Transverse colon (tissue), 4 donors: Measurements from ENCODE around the gene SUZ12. TPM values are rescaled to one million over a fixed set of nuclear protein-coding genes. Genes with fewer than 3 reads are reported as not detected.

Experiments
- DNase-seq: peaks from one replicate; pipeline ENCODE4 v3.0.0-alpha.2; 2019
- H3K27ac ChIP-seq, 4 donors: fragments of 200-600 bp; sonication (generic); 2 replicates each; pipeline ENCODE4 v1.5.1; 2016 to 2018; ENCODE audit warnings: inconsistent platforms in 4 of 4
- H3K27me3 ChIP-seq: fragments of 200-600 bp; sonication (generic); 2 replicates; pipeline ENCODE4 v1.5.1; 2017; ENCODE audit warnings: inconsistent platforms
- H3K36me3 ChIP-seq, 4 donors: fragments of 200-600 bp; sonication (generic); 2 replicates each; pipeline ENCODE4 v1.5.1; 2017 to 2019; ENCODE audit warnings: inconsistent platforms in 4 of 4
- H3K4me1 ChIP-seq, 4 donors: fragments of 200-600 bp; sonication (generic); 2 replicates each; pipeline ENCODE4 v1.5.1; 2017 to 2020; ENCODE audit warnings: inconsistent platforms in 4 of 4
- H3K4me3 ChIP-seq, 4 donors: fragments of 200-600 bp; sonication (generic); 1 replicate in 1 of 4; 2 replicates in 3 of 4; pipeline versions ENCODE4 v1.5.1 to v1.6.1; 2017 to 2019; ENCODE audit warnings: inconsistent platforms in 4 of 4
- H3K9me3 ChIP-seq, 2 donors: fragments of 200-600 bp; sonication (generic); 2 replicates each; pipeline ENCODE4 v1.5.1; 2017 to 2019; ENCODE audit warnings: inconsistent platforms in 2 of 2
- CTCF ChIP-seq, 5 experiments: fragments of 200-600 bp in 3 of 5; fragments of 450-650 bp in 2 of 5; sonication (generic) in 3 of 5; IDR thresholded peaks; 1 replicate in 2 of 5; 2 replicates in 3 of 5; pipeline ENCODE4 v1.5.1; 2016 to 2017; ENCODE audit warnings: antibody characterized with exemption in 5 of 5, inconsistent platforms in 3 of 5, mild to moderate bottlenecking in 2 of 5, moderate library complexity in 1 of 5
- EP300 ChIP-seq: sonication (generic); formaldehyde crosslinking; IDR thresholded peaks from one replicate; pipeline ENCODE4 v1.6.1; 2017; ENCODE audit warnings: antibody characterized with exemption, low read depth
- POLR2A ChIP-seq: fragments of 450-650 bp; IDR thresholded peaks from one replicate; pipeline ENCODE4 v1.6.1; 2016; ENCODE audit warnings: antibody characterized with exemption, mild to moderate bottlenecking, moderate library complexity
- POLR2AphosphoS5 ChIP-seq, 3 donors: sonication (generic); formaldehyde crosslinking; IDR thresholded peaks; one replicate each; pipeline ENCODE4 v1.6.1; 2016; ENCODE audit warnings: antibody characterized with exemption in 3 of 3
- WGBS, 2 donors: methylation state at CpG; one replicate each; pipeline ENCODE4 v1.1.5; 2018; ENCODE audit warnings: low coverage in 1 of 2; 5-methylcytosine and 5-hydroxymethylcytosine counted together
- in situ Hi-C, 4 donors: fragments of 200-750 bp; cut with MboI; loops; one replicate each; pipeline versions ENCODE4 v1.15.0 to v1.15.1; 2017; ENCODE audit warnings: low sequenced_read_pairs in 3 of 4, low pct_ligation_motif_present in 1 of 4, low pct_unique_long_range_greater_than_20kb in 1 of 4
- intact Hi-C: fragments of 100-400 bp; cut with DNase I; formaldehyde crosslinking; loops from one replicate; pipeline ENCODE4 v1.15.1; 2023; ENCODE audit warnings: low total_unique reads
- total RNA-seq, 4 donors: library from RNA; depleted of rRNA; stranded (reverse); fragments of >200 nt; gene quantifications; one replicate each; pipeline ENCODE4 v1.1.0, GENCODE V29; 2016

Gene SUZ12
- total RNA-seq, 4 donors from 2014 or later = 9.2 to 19.4 (median 14.8) TPM

DNA sequence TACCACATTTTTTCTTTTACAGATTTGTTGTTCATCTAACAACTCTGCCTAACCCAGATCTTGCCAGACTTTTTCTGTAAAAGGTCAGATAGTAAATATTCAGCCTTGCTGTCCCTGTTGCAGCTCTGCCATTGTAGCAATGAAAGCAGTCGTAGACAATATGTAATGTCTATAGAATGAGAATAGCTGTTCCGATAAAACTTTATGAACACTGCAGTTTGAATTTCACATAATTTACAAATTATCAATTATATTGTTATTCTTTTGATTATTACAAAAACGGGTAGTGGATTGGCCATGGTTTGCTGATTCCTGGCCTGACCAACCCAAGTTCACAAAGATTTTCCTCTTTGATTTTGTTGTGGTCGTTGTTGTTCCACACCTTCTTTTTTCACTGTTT lies 73.3 kb downstream of the SUZ12 start:
- DNase-seq = no peak
- no peak for TF ChIP-seq POLR2A
- TF ChIP-seq EP300 = no peak
- no peak for TF ChIP-seq POLR2AphosphoS5 (IDR thresholded peaks at IDR 0.05)
- no peak for TF ChIP-seq CTCF (IDR thresholded peaks at IDR 0.05)
- in situ Hi-C loops (no loop called here), intact Hi-C loops (no loop called here)
- WGBS, 2 donors = 79 to 81% methylated on average over 4 of the region's 4 CpGs
- H3K4me3 ChIP-seq = no peak overlapping the region
- no peaks in the 10 kb centered on the region for H3K36me3 ChIP-seq
- no peaks in the 10 kb centered on the region for H3K27me3 ChIP-seq
- no peak overlapping the region for H3K27ac ChIP-seq
- peaks cover 0 to 23% (median 17%) of the 10 kb centered on the region in 4 donors for H3K4me1 ChIP-seq
- no peaks in the 10 kb centered on the region for H3K9me3 ChIP-seq

GRCh38 chr17:32015245-32016013 lies 78.6 kb downstream of the SUZ12 start:
- DNase-seq = no peak
- no peak overlapping the region for H3K27ac ChIP-seq
- no peak for TF ChIP-seq EP300
- no peak for TF ChIP-seq POLR2AphosphoS5 (IDR thresholded peaks at IDR 0.05)
- TF ChIP-seq CTCF (IDR thresholded peaks at IDR 0.05) = no peak
- TF ChIP-seq POLR2A = no peak
- WGBS, 2 donors = 55% methylated on average over 9 of the region's 9 CpGs
- H3K9me3 ChIP-seq = no peaks in the 10 kb centered on the region
- H3K36me3 ChIP-seq = peaks cover 0 to 3% (median 0%) of the 10 kb centered on the region in 4 donors
- in situ Hi-C loops = no loop called here
- H3K27me3 ChIP-seq = no peaks in the 10 kb centered on the region
- H3K4me3 ChIP-seq = no peak overlapping the region
- peaks cover 0 to 10% (median 0%) of the 10 kb centered on the region in 4 donors for H3K4me1 ChIP-seq
- intact Hi-C loops = no loop called here

GRCh38 chr17:32016231-32016630 lies 79.4 kb downstream of the SUZ12 start:
- H3K27ac ChIP-seq = no peak overlapping the region
- peaks cover 0 to 10% (median 0%) of the 10 kb centered on the region in 4 donors for H3K4me1 ChIP-seq
- H3K4me3 ChIP-seq = no peak overlapping the region
- no peaks in the 10 kb centered on the region for H3K27me3 ChIP-seq
- no peak for DNase-seq
- in situ Hi-C loops (no loop called here), intact Hi-C loops (no loop called here)
- H3K9me3 ChIP-seq = no peaks in the 10 kb centered on the region
- TF ChIP-seq CTCF (IDR thresholded peaks at IDR 0.05) = no peak
- no peak for TF ChIP-seq EP300
- no peak for TF ChIP-seq POLR2A
- WGBS, 2 donors = 81 to 82% methylated on average over 7 of the region's 7 CpGs
- H3K36me3 ChIP-seq = peaks cover 0 to 3% (median 1%) of the 10 kb centered on the region in 4 donors

GRCh38 chr17:32019228-32019627 lies 82.4 kb downstream of the SUZ12 start:
- Histone ChIP-seq H3K4me1 (peaks cover 0 to 10% (median 0%) of the 10 kb centered on the region in 4 donors), H3K9me3 (no peaks in the 10 kb centered on the region), H3K27ac (no peak overlapping the region), H3K27me3 (no peaks in the 10 kb centered on the region), H3K4me3 (no peak overlapping the region), H3K36me3 (peaks cover 0 to 12% (median 4%) of the 10 kb centered on the region in 4 donors)
- in situ Hi-C loops (no loop called here), intact Hi-C loops (no loop called here)
- no peak for DNase-seq
- TF ChIP-seq POLR2AphosphoS5 (IDR thresholded peaks at IDR 0.05) = no peak
- no peak for TF ChIP-seq EP300
- TF ChIP-seq CTCF (IDR thresholded peaks at IDR 0.05) = no peak
- no peak for TF ChIP-seq POLR2A
- 95 to 100% methylated on average over 1 of the region's 1 CpG for WGBS, 2 donors
